ENCODE results near the gene ERI3. TPM values are rescaled to one million over a fixed set of nuclear protein-coding genes. Genes with fewer than 3 reads are reported as not detected.

ERI3 gene
- total RNA-seq, 4 donors from 2014 or later = 23.8 to 30.5 (median 28.7) TPM

GRCh38 chr1:44263568-44264450 lies 91.2 kb downstream of the ERI3 start:
- TF ChIP-seq CTCF (IDR thresholded peaks at IDR 0.05; ENCODE audit: low read depth) = no peak

- TF ChIP-seq CTCF (IDR thresholded peaks at IDR 0.05; ENCODE audit: low read depth) = no peak
Measured at GRCh38 chr1:44262816-44263567, 92.1 kb downstream of the ERI3 start.

- TF ChIP-seq CTCF (IDR thresholded peaks at IDR 0.05; ENCODE audit: low read depth) = no peak
Measured at GRCh38 chr1:44262414-44262813, 92.6 kb downstream of the ERI3 start.

- TF ChIP-seq CTCF (IDR thresholded peaks at IDR 0.05; ENCODE audit: low read depth) = no peak
Measured at GRCh38 chr1:44261962-44262361, 93.1 kb downstream of the ERI3 start.

- no peak for TF ChIP-seq CTCF (IDR thresholded peaks at IDR 0.05; ENCODE audit: low read depth)
Measured at GRCh38 chr1:44261171-44261817, 93.8 kb downstream of the ERI3 start.

- no peak for TF ChIP-seq CTCF (IDR thresholded peaks at IDR 0.05; ENCODE audit: low read depth)
Measured at GRCh38 chr1:44260792-44261170, 94.3 kb downstream of the ERI3 start.

GRCh38 chr1:44259090-44259489 lies 96.0 kb downstream of the ERI3 start:
- TF ChIP-seq CTCF (IDR thresholded peaks at IDR 0.05; ENCODE audit: low read depth) = no peak
